HG03045 (cell line): ENCODE data around the gene DIPK1A.

Source experiments
- ATAC-seq: cut with Tn5 transposase; IDR thresholded peaks from one replicate; pipeline ENCODE4 v1.9.1; 2021; ENCODE audit warnings: mild to moderate bottlenecking, moderate library complexity; ENCODE audit not compliant: unreplicated experiment

Gene DIPK1A

DNA sequence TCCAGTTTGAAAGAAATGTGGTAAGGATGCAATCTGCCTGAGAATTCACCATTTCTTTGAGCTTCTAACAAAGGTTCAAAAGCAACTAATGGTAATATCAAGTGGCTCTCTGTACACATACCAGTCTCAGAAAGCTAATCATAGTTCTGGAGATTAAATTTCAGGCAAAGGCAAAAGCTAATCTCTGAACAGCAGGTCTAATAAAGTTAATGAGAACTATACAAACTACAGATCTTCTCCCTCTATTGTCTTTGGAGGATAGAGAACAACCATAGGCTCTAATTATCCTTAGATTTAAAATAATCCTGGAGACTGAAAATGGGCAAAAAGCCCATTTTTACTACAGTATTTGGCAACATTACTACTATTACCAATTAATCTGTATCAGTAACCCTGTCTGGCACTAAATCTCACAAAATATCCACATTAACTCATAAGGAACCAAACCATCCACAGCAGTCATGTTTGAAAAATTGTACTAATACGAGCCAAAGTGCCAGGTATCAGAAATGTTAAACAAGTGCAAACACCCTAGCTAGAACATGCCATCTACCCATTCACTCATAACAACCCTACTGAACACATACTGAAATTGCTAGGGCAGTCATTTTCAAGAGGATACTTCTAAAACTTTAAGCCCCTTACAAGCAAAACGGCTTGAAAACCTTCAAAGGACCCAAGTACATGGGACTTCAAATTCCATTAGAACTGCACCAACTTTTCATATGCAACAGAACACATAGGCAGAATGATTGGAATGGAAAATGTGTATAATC lies 4.8 kb downstream of the DIPK1A start:
- no peak for ATAC-seq

DNA sequence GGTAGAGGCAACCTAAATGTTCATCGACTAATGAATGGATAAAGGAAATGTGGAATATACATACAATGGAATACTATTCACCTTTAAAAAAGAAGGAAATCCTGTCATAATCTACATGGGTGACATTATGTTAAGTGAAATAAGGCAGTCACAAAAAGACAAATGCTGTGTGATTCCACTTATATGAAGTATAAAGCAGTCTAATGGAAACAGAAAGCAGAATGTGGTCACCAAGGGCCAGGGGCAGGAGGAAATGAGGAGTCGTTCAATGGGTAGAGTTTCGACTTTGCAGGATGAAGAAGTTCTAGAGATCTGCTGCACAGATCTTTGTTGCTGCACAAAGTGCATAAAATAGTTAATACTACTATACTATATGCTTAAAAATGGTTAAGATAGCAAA lies 7.8 kb downstream of the DIPK1A start:
- peak; percentile 51 for ATAC-seq

DNA sequence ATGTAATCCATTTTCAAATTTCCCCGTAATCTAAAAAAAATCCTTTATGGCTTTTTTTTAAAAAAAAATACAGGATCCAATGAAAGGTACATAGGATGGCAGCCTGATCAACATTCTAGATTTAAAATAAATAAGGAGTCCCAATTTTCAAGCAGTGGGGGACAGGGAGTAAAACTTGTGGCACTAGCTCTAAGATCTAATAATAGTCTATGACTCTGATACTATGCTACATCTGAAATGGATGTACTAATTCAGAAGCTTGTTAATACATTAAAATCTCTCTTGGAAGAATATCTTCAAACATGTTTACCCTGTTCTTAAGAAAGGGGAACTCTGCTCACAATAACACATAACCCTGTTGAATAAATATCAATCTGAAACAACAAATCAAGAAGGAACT lies 8.5 kb downstream of the DIPK1A start:
- ATAC-seq = no peak

DNA sequence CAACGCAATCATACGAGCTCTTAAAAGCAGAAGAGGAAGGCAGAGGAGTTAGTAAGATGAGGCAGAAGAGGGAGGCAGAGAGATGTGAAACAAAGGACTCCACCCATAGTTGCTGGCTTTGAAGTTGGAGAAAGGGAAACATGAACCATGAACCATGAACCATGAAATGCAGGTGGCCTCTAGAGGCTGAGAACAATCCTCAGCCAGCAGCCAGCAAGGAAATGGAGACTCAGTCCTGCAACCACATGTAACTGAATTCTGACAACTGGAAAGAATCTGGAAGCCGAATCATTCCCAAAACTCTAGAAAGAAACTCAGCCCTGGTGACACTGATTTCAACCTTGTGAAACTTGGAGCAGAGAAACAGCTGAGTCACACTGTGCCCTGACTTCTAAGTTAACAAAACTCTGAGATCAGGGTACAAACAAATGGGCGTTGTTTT lies 10.1 kb downstream of the DIPK1A start:
- ATAC-seq = peak; percentile 65

DNA sequence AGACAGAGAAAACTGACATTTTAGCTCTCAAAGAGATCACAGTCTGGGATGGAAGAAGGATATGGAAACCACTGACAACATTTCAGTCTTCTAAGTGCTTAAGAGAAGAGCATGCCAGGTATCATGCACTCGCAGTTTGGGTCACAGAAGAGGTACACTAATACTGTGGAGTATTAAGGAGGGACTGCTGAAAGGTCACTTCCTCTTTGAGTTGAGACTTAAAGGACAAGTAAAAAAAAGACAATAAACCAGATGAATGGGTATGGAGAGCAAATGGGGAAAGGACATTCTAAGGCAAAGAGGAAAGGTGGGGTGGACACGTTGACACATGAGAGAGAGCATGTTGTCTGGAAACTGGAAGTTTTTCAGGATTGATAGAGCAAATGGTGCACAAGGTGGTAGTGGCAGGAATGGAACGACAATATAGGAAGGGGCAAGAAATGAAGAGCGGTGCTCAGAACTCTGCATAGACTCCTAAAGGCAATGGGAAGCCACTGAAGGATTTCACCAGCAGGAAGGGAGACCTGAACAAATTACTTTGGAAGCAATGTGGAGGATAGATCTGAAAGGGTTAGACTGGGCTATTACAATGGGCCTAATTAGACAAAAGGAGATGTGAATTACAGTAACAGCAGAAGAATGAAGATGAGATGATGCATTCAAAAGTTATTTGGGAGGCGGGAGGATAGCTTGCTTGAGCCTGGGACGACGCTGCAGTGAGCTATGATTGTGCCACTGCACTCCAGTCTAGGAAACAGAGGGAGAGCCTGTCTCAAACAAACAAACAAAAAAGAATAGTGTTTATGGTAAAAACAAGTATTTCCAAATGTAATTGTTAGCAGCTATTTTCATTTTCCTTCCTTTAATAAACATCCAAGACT lies 11.1 kb downstream of the DIPK1A start:
- ATAC-seq = no peak

DNA sequence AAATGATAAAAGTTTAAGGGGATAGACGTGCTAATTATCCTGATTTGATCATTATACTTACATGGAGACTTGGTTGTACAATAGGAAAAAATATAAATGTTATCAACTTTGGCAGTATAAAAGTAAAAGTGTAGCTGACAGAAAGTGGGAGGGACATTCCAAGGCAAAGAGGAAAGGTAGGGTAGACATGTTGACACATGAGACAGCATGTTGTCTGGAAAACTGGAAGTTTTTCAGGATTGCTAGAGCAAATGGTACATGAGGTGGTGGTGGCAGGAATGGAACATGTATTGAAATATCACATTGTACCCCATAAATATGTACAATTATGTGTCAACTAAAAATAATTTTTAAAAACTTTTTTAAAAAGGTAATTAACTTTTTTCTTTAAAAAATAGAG lies 13.2 kb downstream of the DIPK1A start:
- ATAC-seq = no peak

DNA sequence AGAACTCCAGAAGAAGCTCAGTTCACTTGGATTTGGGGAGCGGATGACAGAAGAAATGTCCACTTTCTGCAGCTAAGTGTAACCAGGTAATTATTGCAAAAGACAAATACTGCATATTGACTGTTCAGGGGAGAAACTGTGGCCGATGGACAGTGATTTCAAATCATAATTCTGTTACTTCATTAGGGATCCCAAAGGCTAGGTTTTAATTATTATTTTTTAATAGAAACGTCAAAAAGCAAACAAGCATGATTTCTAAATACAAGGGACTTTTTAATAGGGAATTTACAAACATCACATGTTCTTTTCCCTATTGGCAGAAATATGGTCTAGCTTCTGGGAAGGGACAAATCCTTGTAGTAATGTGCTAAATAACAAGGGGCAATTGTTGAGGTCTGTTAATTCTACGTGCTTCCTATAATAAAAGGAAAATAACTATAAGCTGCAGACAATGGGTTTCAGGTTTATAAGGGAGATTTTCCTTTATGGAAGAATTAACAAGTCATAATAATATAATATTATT lies 15.5 kb downstream of the DIPK1A start:
- ATAC-seq = no peak

DNA sequence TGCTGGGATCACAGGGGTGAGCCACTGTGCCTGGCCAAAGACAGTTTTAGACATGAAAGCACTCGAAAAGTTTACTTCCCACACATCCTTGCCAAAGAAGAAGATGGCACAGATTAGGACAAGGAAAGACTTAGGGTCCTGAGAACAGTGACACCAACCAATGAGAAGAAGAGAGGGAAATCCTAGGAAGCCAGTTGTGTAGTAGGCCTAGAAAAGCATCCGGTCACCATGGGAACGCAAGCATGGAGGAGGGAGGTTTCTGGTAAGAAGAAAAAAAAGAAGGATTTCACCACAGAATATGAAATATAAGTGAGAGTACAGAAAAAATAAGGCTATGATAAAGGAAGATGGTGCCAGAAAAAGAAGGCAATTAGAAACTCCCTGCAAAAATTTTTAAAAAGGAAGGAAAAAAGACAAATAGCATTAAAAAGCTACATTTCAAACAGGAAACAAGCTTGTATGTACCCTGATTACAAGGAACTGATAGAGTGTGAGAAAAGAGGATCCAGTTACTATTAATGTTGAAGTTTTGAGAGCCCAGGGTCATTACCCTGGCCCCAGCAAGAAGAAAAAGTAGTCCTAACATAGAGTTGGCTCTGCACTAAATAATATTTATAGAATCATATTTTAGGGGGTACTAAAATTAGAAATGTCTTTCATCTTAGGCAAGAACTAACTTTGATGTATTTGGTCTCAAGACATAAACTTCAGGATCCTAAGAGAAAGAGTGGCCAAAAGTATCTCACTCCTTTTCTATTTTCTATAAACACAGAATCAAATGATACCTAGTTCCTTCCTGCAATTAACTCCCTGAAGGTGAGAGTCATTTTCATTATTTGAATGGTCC lies 16.1 kb downstream of the DIPK1A start:
- no peak for ATAC-seq

DNA sequence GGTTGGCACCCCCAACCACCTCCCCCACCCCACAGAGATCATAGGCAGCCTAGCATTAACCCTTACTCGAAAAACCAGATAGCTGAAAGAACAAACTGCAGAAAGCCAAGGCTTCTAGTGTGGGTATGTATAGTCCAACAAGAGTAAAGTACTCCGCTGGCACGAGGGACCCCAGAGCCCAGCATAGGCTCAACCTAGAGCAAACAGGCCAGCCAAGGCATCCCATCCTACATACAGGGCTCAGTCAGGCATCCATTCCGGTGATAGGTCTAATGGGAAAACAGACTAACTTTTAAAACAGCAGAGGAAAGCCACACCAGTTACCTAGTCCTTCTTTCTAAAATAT lies 17.8 kb downstream of the DIPK1A start:
- ATAC-seq = no peak

DNA sequence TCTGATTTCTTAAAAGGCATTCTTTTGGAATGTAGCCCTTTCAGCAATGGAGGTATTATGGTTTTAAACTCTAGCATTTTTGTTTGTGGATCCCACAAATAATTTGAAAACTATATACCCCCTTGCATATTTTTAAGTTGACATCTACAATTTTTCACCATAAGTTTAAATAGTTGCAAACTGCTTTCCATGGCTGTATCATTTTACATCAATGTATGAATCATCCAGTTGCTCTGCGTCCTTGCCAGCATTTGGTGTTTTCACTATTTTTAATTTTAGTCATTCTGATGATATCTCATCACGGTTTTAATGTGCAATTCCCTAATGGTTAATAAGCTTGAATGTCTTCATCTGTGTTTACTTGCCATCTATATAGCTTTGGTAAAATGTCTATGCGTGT lies 20.7 kb downstream of the DIPK1A start:
- ATAC-seq = no peak

DNA sequence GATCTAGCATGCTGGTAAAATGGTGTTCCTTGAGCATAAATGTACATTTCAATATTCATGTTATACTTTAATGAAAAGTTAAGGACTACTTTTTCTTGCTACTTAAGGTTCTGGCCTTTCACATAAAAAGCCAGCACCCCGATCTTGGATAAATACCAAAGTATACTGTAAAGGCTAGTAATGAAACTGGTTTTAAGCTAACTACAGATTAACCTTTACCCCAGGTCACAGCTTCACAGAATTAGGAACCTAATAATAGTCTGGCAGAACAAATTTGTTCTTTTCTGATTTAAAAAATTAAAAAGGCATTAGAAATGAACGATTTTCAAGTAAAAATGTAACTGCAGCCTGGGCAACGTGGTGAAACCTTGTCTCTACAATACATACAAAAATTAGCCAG lies 23.5 kb downstream of the DIPK1A start:
- ATAC-seq = no peak

DNA sequence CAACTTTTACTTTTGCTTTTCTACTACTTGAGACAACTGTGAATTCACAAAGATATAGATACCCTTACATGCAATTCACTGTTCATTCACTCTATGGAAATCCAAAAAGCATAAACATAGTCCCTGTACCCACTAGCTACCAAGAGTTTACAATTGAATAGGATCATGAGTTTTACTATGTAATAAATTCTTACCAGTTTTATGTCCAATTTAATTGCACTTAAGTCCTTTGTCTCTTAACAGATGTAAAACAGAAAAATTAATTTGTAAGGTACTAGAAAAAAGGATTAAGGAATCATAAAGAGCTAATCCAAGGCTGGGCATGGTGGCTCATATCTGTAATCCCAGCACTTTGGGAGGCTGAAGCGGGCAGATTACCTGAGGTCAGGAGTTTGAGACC lies 24.4 kb downstream of the DIPK1A start:
- ATAC-seq = no peak

DNA sequence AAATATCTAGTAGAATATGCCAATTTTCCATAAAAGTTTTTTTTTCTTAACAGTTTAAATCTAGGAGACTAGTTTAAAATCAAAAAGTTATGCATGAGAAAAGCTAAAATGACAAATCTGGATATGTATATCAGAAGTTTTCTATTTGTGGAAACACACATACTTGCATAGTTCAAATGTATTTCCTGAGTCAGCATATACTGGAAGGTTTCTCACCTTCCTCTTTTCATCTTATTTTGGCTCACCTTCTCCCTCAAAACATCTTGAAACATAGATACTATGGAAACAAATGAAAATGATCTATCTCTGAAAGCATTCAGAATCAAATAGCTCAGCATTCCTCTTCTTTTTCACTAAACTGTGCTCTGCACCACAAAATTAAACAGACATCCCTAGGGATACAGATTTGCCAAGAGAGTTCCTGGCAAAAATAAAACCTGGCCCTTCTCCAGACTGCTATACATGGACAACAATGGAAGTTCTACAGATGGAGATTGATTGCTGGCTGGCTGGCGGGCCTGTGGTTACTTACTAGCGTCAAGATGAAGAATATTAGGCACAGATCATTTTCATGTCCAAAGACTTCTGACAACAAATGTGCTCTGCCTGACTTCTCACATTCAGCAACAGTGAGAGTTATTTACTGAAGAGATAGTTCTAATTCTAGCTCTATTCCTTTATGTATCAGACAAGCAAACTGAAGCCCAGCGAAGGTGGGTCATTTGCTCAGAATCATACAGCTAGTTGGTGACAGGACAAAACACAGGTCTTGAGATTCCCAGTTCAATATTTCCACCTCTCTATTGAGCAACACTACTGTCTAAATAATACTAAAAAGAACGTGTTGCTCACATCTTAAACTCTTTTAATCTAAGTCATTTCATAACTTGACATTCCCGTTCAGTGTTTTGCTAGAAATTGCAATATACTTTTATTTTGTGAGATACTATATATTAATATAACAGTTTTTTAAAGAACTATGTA lies 26.6 kb downstream of the DIPK1A start:
- ATAC-seq = no peak

DNA sequence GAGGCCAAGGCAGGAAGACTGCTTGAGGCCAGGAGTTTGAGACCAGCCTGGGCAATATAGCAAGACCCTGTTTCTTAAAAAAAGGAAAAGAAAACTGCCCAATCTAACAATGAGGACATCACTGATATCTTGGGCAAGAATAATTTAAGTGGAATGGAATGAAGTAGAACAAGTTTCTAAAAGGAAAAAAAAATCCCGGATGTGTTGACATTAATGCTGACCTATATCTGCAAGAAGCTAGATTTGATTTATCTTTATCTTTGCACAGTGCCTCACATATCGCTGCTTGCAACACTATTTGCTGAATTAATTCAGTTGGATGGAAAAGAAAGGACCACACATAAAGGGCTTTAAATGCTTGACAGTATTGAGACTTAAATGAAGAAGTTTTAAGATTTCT lies 27.8 kb downstream of the DIPK1A start:
- no peak for ATAC-seq

DNA sequence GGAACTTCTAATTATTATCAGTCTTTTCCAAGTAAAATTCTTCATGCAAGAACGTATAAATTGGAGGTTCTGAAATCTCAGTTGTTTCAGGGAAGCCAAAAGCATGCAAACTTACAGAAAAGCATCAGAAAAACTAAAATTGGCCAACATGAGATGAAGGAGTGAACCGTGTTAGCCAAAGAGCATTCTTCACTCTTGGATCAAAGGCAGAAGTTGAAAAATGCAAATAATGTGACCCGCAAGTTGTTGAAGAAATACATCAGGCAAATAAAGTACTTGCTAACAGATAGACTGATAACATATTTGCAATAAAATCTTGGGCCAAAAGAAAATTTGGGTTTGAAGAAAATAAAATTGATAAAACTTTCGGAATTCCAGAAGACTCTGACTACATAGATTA lies 29.6 kb downstream of the DIPK1A start:
- ATAC-seq = no peak

DNA sequence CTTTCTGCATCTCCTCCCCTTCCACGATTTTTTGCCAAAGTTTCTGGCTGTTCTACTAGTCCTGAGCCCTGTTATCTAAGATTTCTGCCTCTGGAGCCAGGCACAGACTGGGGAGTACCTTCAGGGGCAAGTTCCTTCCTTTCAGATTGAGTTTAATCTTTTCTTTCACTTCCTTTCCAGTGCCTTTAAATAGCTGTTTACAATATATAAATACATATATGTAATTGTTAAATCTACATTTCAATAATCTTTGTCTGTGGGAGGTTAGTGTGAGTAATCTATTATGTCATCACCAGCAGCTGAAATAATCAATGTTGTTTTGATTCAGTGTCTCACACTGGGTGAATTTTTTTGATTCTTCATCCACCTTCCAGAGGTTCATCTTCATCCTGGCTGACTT lies 31.8 kb downstream of the DIPK1A start:
- ATAC-seq = no peak

DNA sequence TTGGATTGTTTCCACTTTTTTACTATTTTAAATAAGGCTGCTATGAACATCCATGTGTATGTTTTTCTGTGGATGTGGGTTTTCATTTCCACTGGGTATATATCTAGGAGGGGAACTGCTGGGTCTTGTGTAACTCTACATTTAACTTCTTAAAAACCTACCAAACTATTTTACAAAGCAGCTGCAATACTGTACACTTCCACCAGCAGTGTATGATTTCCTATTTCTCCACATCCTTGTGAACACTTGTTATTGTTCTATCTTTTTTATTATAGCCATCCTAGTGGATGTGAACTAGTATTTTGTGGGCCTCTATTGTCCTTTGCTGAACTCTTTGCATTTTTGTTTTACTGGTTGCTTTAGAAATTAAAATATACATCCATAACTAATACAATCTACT lies 33.4 kb downstream of the DIPK1A start:
- no peak for ATAC-seq

DNA sequence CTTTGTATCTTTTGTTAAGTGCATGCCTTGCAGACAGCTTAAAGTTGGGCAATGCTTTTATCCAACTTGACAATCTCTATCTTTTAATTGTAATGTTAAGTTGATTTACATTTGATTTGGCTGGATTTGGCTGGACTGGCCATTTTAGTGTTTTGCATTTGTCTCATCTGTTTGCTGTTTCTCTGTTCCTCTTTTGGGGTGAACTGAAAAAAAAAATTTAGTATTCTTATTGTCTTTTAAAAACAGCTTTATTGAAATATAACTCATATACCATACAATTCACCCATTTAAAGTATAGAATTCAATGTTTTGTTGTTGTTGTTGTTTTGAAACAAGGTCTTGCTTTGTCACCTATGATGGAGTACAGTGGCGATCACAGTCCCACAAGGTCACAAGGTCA lies 34.4 kb downstream of the DIPK1A start:
- no peak for ATAC-seq

DNA sequence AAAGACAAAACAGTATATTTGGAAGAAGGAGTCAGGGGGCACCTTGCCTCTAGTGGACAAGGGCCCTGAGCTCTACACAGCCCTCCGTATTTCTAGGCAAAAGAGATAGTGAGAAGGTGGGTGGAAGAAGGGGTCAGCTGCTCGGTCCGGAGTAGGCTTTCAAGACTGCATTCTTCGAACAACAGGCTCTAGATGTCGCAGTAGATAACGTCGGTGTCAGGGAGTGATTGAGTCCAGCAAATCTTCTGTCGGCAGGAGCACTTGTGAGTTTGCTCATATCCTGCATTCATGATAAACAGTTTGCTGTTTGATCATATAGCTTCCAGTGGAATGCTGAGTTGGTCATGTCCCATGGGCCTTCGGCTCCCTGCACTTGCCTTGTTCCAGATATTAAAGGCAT lies 36.8 kb downstream of the DIPK1A start:
- ATAC-seq = no peak

DNA sequence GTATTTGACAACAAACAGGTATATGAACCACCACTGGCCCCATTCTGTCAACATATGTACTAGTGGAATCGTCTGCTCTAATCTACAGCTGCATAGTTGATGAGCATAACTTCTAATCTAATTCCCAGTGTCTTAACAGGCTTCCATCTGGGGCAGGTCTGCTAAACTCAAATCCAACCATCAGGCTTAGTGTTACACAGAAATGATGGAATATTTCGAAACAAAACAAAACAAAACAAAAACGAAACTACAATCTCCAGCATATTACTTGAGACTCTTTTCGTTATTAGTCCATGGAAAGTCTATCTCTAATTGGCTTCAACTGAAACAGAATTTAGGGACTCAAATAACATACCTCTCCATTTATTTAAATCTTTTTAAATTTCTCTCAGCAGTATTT lies 37.6 kb downstream of the DIPK1A start:
- no peak for ATAC-seq
